Measurements from ENCODE around the gene KCNJ18.
"Not testable (repeated sequence)": the region's sequence is repeated elsewhere in the genome, so short reads cannot be mapped to it uniquely, and the experiment has no call there.

Gene KCNJ18

DNA sequence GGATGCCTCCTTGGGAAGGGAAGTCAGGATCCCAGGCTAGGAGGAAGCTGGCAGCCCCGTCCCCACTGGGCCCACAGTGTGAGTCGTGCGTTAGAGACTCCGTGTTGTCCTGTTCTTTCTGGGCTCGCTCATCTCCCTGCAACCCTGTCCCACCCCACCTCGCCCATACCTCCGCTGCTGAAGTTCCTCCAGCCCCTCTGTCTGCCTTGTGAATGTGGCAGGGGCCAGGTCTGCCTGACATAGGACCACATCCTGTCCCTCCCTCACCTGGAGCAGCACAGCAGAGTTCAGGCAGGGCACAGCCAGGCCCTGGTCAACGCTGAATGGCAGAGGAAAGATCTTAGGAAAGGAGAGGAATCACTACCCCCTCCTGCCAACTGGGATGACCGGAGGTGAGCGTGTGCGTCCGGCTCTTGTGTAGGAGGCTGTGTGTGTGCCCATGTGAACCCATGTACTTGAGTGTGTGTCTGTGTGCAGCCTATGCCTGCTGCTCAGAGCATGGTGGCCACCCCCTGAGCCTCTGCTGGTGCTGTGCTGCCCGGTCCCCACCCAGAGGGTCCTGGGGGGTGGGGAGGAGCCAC is 12.8 kb downstream of the KCNJ18 start:
- no peak for DNase-seq

DNA sequence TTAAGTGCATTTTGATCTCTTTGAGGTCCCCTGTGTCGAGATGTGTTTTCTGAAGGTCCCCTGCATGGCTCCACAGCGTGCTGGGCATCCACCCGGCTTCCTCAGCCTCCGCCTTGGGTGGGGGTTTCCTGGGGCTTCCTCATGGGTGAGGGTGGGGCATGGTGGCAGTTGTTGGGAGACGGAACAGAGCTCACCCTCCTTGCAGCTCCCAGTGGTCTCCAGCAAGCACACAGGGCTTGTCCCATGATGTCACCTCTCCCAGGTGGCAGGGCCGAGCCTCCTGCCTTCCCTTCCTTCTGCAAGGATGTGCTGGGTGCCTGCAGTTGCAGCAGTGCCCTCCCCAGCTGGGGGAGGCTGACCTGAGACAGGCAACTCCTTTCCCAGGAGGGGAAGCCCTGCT is 13.4 kb downstream of the KCNJ18 start:
- DNase-seq = not testable (repeated sequence)

DNA sequence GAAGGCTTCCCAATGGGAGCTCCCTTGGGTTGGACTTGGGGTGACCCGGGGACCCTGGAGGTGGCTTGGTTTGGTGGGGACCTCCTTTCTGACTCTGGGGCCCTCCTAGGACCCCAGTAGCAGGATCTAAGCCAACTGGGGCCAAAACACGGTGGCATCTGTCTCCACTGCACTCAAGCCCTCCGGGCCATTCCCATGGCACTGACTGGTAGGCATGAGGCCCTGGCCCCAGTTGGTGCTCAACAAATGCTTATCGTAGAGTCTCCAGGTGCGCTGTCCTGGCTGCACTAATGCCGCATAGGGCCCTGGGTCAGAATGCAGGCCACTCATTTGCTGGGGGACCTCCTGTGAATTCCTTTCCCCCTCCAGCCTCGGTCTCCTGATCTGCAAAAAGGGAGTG is 14.2 kb downstream of the KCNJ18 start:
- not testable (repeated sequence) for DNase-seq

DNA sequence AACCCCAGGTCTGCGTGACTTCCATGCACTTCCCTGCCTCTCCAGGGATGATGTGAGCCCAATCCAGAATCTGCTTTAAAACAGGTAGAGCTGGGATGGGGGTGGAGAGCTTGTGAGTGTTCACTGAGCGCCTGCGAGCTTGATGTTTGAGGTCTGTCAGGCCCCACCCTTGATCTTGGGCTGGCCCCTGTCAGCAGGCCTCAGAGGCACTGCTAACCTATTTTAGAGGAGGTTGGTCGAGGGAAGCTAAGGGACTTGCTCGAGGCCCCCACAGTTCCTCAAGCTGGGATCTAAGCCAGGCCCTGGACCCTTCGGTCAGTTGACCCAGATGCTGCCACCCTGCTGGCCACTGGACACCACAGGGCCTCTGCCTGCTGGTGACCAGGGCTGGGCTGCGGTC is 14.8 kb downstream of the KCNJ18 start:
- not testable (repeated sequence) for DNase-seq

DNA sequence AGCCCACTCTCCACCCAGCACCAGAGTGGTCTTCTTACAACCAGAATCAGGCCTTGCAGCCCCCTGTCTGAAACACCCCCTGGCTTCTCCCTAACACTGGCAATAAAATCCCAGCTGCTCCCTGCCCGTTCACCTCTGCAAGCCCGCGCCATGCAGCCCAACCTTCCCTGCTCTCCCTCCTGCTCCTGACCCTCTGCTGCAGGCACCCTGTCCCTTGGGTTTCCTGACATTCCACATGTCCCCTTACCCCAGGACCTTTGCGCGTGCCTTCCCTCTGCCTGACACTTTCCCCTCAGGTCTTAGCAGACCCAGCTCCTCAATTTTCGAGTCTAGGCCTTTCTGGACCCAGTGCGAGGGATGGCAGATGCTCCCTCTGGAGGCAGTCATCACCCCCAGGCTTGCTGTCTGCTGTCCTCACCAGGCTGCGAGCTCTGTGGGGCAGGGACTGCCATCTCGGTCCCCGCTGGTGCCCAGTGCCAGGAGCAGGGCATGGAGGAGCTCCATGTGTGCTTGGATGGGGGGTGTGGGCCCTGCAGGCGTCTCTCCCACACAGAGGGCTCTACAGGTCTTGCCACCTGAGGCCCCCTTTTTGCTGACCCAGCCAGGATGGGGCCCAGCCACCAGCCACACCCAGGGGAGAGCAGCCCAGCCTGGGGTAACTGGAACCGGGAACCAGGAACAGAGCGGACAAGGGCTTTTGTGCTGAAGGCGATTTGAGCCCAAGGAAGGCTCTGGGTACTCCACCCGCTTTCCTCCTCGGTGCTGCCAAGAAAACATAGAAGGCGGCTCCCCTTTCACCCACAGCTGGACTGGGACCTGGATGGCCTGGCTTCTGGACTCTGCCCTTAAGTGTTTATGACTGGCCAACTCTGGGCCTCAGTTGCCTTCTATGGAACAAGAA is 15.6 kb downstream of the KCNJ18 start:
- not testable (repeated sequence) for DNase-seq

DNA sequence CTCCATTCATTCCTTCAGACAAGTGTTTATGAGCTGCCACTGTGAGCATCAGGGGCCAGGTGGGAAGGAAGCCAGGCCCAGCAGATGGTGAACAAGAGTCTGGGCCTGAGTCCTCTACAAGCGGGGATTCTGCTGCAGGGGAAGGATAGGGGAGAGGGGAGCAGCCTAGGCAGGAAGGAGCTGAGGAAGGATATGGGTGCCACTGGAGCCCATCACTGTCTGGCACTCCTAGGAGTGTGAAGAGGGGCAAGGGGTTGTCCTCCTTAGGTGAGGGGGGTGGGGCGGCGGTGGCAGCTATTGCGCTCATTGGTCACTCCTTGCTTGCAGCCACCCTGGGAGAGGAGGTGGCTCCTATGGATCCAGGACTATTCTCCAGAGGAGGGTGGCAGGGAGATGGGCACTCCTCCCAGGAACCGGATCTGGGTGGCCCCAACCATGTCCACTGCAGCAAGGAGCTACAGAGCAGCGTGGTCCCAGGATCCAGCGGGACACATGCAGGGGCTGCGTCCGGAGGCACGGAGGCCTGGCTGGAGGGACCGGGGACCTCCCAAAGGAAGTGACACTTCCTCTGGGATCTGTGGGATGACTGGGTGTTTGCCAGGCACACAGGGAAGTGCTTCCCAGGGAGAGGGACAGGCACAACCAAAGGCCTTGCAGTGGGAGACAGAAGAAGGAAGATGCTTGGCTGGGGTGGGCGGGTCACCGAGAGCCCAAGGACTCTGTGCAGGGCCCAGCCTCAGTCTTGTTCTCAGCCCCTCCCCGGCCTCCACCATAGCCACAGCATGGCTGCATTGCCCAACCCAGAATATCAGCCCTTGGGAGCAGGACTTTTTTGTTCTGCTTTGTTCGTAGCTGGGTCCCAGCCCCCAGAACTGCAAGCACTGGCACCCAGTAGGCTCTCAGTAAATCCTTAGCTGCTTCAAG is 16.6 kb downstream of the KCNJ18 start:
- DNase-seq = not testable (repeated sequence)

DNA sequence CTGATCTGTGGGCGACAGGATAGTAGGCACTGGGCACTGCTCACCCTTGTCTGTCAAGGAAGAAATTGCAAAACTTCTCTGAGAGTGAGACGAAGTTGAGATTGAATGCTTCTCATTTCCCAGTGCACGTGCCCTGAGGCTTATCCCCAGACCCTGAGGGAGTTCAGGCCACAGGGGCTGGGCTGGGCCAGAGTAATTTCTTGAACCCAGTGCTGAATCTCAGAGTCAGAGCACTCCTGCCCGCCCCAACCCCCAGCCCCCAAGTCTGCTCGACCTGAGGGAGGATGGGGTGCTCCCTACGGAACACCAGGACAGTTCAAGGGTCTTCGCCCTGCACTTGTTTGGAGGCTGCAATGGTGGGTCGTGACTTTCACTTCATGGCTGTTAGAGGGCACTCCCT is 17.7 kb downstream of the KCNJ18 start:
- DNase-seq = not testable (repeated sequence)

DNA sequence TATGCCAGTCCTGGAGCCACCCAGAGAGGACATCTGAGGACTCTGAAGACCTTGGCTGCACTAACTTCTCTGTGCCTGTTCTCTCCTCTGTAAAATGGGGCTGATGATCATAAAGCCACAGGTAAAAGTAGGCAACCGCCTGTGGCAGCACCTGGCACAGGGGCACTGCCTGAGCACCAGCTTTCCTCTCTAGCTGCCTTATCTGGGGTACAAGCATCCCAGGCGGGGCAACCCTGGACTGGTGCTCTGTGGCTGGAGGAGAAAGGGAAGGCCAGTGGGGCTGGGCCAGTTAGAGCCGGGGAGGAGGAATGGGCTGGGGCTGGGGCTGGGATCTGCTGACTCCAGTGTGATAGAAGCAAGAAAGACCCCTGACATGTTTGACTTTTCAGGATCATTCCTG is 18.2 kb downstream of the KCNJ18 start:
- not testable (repeated sequence) for DNase-seq

DNA sequence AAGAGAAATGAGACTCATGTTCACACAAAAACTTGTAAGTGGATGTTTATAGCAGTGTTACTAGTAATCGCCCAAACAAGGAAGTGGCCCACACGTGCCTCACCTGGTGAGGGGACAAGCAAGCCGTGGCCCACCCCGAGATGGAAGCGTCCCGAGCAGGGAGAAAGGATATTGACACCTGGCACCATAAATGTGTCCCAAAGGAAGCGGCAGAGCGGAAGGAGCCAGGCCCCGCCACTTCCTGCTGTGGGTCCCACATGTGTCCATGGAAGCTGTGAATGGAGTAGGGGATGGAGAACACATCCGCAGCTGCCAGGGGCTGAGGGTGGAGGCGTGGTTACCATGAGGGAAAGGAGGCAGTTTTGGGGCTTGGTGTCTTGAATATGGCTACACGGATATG is 18.9 kb downstream of the KCNJ18 start:
- no peak for DNase-seq

DNA sequence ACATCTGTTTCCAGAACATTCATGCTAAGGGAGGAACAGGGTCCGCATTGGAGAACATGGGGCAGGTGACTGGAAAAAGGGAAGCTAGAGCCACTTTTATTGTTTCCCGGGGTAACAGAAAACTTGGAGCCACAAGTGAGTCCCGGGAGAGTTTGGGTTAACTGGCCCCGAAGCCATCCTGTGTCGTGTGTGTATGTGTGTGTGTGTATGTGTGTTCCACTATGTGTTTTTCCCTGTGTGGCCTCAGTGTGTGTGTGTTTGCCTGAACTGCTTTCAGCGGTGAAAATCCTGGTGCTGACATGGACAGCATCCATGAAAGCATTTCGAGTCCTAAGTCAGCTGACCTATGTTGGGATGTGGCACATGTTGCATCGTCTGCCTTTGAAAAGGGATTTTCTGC is 20.7 kb downstream of the KCNJ18 start:
- DNase-seq = not testable (repeated sequence)

DNA sequence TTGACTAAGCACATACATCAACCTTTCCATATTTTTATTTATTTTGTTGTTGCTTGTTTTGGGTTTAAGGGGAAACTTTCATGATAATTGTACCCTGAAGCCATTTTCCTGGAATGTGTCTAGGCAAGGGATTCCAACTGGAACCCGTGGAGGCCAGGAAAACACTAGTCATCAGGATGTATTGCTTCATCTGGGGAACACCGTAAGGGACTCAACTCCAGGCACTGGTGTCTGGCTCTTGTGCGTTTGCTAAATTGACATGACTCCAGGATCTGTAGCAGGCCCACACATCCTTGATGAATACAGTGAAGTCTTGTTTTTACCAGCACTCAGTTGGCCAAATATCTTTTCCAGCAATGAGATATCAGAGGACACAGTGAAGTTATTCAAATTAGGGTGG is 21.3 kb downstream of the KCNJ18 start:
- not testable (repeated sequence) for DNase-seq

DNA sequence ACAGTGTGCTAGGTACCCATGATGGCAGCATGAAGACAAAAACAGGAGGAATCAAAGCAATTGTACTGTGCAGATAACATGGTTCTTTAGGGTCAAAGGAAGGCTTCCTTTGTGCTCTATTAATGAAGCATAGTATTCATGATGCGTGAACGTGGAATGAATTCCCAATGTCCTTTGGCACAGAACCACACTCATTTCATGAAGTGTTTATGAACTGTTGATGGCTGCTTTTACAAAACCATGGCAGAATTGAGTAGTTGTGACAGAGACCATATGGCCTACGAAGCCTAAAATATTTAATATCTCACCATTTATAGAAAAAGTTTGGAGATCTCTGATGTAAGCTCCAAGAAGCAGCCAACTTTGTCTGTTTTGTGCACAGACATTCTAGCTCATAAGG is 22.4 kb downstream of the KCNJ18 start:
- DNase-seq = not testable (repeated sequence)

DNA sequence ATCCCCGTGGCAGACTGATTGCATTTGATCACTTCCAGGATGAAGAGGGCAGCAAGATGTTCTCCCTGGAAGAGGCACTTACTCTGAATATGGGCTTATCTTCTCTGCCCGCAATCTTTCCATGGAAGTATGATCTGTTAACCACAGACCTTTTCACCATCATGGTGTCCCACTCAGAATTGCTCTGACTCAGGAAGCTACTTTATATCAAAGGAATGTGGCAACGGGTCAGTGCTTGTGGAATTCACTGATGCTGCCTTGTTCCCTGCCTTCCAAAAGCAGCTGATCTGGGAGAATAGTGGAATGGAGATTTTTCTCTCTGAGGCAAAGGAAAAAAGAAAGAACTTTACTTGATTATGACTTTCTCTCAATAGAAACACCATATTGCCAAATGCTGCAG is 23.6 kb downstream of the KCNJ18 start:
- not testable (repeated sequence) for DNase-seq

DNA sequence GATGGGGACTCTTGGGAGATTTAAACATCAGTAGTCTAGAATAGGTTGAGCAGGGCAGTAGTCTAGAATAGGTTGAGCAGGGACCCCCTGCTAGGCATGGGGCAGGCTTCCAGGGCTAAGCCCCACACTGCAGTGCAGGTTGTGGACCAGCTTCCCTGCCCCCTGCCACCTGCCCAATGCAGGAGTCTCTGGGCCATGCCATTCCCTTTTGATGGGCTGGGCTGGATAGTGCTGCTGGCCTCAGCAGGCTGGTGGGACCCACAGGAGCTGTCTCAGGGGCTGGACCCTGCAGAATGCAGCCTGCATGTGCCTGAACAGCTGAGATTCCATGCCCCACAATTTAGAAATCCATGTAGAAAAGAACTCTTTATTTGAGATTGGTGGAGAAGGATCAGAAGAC is 26.6 kb downstream of the KCNJ18 start:
- not testable (repeated sequence) for DNase-seq

DNA sequence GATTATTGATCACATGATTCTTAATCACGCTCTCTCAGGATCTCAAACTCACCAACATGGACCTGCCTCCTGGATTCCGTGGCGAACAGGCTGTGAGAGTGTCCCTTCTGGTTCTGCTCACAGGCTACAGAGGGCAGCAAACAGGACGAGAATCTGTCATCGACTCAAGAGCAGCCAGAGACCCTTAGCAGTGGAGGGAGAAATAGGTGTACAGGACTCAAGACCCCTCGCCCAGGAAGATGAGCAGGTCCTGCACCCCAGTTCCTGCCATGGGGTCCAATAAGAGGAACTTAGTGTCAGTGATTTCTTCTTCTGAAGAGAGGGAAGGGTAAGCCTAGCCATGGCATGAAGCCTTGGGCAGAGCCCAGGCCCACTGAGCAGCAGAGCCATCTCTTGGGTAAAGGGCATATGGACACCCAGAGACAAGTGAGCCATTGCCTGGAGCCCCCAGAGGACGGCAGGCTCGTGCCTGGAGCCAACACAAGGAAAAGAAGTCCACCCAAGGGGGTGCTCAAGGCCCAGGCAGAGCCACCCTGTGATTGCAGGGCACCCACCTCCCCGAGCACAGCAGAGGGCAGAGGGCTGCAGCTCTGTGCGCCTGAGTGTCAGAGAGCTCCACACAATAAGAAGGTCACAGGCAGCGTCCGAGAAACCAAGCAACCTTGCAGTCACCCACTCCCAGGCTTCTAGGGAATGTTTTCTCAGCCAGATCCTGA is 27.3 kb downstream of the KCNJ18 start:
- DNase-seq = not testable (repeated sequence)

DNA sequence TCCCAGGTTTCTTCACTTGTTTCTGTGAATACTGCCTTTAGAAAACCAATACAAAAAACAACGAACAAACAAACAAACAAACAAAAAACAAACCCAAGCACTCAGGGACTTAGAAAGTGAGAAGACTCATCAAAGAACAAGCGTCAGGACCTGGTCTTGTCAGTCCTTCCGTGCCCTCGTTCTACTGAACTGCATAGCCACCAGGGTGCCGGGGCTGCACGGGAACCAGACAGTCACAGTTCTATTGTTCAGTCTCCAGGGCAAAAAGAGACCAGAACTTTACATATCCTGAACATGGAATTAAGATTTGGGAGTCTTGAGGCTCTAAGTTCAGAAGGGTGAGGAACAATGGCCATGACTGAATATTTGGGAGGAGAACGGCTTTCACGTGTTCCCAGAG is 28.2 kb downstream of the KCNJ18 start:
- DNase-seq = not testable (repeated sequence)

DNA sequence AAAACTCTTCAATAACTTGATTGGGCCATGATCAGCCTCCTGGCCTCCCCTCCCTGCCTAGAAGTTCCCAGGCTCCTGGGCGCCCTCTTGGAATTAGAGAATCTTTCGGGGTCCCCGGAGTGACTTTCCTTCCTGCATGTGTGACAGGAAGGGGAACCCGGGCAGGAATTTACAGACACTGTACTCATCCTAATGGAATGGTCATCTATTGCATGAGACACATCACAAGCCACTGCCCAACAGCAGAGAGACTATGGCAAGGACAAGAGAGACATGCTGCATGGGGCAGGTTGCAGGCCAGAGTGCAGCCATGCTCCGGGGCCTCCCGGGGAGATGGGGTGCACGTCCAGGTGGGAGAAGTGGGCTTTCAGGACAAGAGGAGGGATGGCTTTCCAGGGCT is 29.9 kb downstream of the KCNJ18 start:
- DNase-seq = not testable (repeated sequence)

DNA sequence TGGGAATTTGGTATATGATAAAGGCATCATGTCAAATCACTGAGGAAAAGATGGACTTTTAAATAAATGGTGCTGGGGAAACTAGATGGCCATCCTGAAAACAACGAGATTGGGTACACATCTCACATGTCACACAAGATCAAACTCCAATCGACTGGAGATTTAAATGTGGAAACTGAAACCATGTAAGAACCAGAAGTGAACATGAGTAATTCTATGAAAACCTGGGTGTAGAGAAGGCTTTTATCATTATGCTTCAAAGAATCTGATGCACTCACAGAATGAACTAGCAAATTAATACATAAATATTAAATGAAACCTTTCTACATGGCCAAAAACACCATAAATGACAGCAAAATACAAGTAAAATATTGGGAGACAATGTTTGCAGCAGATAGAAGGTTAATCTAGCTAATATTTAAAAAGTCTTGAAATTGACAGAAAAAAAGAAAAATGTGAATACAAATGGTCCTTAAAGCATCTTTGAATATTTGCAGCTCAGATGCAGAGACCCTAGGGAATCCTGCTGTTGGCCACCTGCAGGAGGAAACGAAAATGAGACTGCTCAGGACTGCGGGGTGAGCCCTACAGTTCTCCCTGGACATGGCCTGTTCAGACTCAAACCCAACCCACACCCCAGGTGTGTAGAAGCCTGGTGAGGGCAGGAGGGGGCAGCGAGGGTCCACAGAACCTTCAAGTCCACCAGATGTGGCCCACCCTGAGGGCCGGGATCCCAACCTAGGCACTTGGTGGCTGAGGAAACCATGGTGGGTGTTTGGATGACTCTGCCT is 32.1 kb downstream of the KCNJ18 start:
- not testable (repeated sequence) for DNase-seq

DNA sequence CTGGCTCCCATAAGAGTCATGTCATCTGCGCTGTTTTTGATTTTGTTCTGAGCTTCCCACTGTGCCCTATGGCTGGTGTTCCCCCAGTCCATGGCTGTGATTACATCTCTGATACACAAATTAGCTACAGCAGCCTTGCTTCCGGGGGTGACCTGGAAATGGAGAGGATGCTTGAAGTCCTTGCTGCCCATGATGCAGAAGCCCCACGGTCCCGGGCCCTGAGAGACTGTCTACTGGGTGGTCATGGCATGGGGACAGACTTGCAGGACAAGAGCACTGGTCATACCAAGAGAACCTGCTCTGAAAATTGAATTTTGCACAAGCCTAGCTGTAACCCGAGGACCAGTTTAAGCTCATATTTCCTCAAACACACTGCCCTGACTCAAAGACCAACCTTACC is 38.8 kb downstream of the KCNJ18 start:
- DNase-seq = not testable (repeated sequence)

DNA sequence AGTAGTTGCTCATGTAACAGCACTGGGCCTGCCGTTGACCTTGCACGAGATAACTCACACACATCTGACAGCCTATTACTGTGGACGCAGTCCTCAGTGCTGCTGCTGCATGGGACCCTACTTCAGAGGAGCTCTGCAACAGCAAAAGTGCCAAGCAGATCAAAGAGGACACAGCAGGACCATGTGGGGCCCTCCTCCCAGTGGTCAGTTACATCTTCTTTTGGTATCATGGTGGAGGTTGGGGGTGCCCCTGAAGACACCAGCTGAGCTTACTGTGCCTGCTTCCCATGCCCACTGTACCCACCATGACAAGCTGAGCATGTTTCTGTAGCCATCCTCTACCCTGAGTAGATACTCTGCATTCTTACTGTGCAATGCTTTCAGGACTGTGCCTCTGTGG is 41.6 kb downstream of the KCNJ18 start:
- not testable (repeated sequence) for DNase-seq

DNA sequence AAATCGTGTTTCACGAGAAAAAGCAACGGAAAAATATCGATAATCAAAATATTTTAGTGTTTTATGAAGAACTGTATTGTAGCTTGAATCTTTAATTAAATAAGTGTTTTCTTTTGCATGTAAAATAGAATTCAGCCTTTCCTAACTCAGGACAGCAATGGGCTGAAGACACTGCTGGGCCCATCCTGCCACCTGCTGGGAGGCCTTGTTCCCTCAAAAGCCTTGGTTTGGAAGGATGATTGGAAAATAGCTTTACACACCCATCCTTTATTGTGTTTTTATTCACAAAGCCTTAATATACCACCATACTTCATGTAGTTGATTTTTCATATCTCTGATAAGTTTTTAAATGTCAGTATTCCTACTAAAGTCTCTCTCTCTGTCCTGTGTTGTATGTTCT is 43.5 kb downstream of the KCNJ18 start:
- DNase-seq = not testable (repeated sequence)

Measured in stimulated activated CD4-positive, alpha-beta T cell treated with anti-CD3 and anti-CD28 coated beads, Interleukin-4, amount 100 ng/mL, for 24 hours (primary cell).